Panc1 (cell line): Measurements from ENCODE around the gene EML1. TPM values are rescaled to one million over a fixed set of nuclear protein-coding genes. Genes with fewer than 3 reads are reported as not detected.

Experiments used
- ATAC-seq: fragments of 200-7000 bp; cut with Tn5 transposase; 2 replicates; pipeline ENCODE4 v1.9.1; 2020; ENCODE audit warnings: mild to moderate bottlenecking, moderate library complexity
- BruUV-seq: library from RNA; stranded (reverse); fragments of 400-500 nt; replicated peaks from 2 replicates; lab custom pipeline; 2021; lab: Mats Ljungman, UMichigan
- CTCF ChIA-PET: fragments of 300-600 bp; sonication (Branson Sonifier 250); formaldehyde crosslinking; loops from one replicate; lab custom pipeline; 2022; ENCODE audit warnings: antibody characterized with exemption; lab: Charles Lee
- POLR2A ChIA-PET: fragments of 300-600 bp; sonication (Branson Sonifier 250); formaldehyde crosslinking; loops from one replicate; lab custom pipeline; 2022; ENCODE audit warnings: antibody characterized with exemption; lab: Charles Lee
- DNase-seq: peaks from one replicate; pipeline ENCODE4 v3.0.0-alpha.2; 2010; ENCODE audit warnings: low read depth, low spot score
- H3K27ac ChIP-seq: 2 replicates; pipeline ENCODE4 v1.5.1; 2011; ENCODE audit warnings: mild to moderate bottlenecking, low read length, inconsistent platforms
- H3K27me3 ChIP-seq: fragments of 200-500 bp; sonication (Bioruptor generic); 2 replicates; pipeline ENCODE4 v1.6.0; 2014; ENCODE audit warnings: low read length, inconsistent platforms; ENCODE audit not compliant: control insufficient read depth, insufficient read depth
- H3K36me3 ChIP-seq: fragments of 200-500 bp; sonication (Bioruptor generic); 2 replicates; pipeline ENCODE4 v1.5.1; 2014; ENCODE audit warnings: inconsistent platforms, mild to moderate bottlenecking, low read length, moderate library complexity; ENCODE audit not compliant: control insufficient read depth, insufficient read depth
- H3K4me1 ChIP-seq: 2 replicates; pipeline ENCODE4 v1.5.1; 2011; ENCODE audit warnings: inconsistent platforms, mild to moderate bottlenecking, low read length, moderate library complexity; ENCODE audit not compliant: control insufficient read depth, insufficient read depth
- H3K4me3 ChIP-seq, 2 experiments: 2 replicates each; pipeline ENCODE4 v1.5.1; 2011 to 2012; ENCODE audit warnings: low read depth in 2 of 2, low read length in 2 of 2, mild to moderate bottlenecking in 2 of 2, inconsistent platforms in 1 of 2, moderate library complexity in 1 of 2
- H3K9me3 ChIP-seq: fragments of 200-500 bp; sonication (Bioruptor generic); 2 replicates; pipeline ENCODE4 v1.5.1; 2014; ENCODE audit warnings: low read depth, mild to moderate bottlenecking, inconsistent platforms, low read length, moderate library complexity; ENCODE audit not compliant: control insufficient read depth, insufficient read depth
- CTCF ChIP-seq: fragments of 450-650 bp; IDR thresholded peaks from 2 replicates; pipeline ENCODE4 v1.5.1; 2017; ENCODE audit warnings: mild to moderate bottlenecking
- POLR2AphosphoS5 ChIP-seq: IDR thresholded peaks from 2 replicates; pipeline ENCODE4 v1.6.1; 2012; ENCODE audit warnings: mild to moderate bottlenecking, low read depth, low read length, moderate library complexity
- REST ChIP-seq, 2 experiments: IDR thresholded peaks; 2 replicates each; pipeline ENCODE4 v1.6.1; 2011 to 2012; ENCODE audit warnings: low read depth in 2 of 2, control low read depth in 1 of 2, low read length in 1 of 2, mild to moderate bottlenecking in 1 of 2, moderate library complexity in 1 of 2; ENCODE audit not compliant: insufficient read depth in 1 of 2
- SIN3A ChIP-seq: IDR thresholded peaks from 2 replicates; pipeline ENCODE4 v1.6.1; 2012; ENCODE audit warnings: low read depth, mild to moderate bottlenecking, low read length, moderate library complexity, borderline replicate concordance; ENCODE audit not compliant: insufficient read depth
- TCF7L2 ChIP-seq: IDR thresholded peaks from 2 replicates; pipeline ENCODE4 v1.6.1; 2011; ENCODE audit warnings: mild to moderate bottlenecking, low read depth, low read length, inconsistent platforms
- in situ Hi-C: cut with HindIII; loops from 2 replicates; pipeline ENCODE4 v1.10.0; 2016; ENCODE audit warnings: low sequenced_read_pairs, low pct_unique_long_range_greater_than_20kb
- intact Hi-C: fragments of 100-400 bp; cut with micrococcal nuclease; formaldehyde crosslinking; loops from one replicate; pipeline ENCODE4 v1.10.0; 2022; ENCODE audit not compliant: unreplicated experiment
- total RNA-seq: library from RNA; stranded (reverse); gene quantifications from one replicate; pipeline ENCODE4 v1.2.1, GENCODE V29; 2021; ENCODE audit not compliant: unreplicated experiment

EML1 gene
- total RNA-seq, 1 experiment from 2014 or later = 35.3 TPM

- Histone ChIP-seq H3K4me1 (no peaks in the 10 kb centered on the region), H3K36me3 (no peaks in the 10 kb centered on the region), H3K27me3 (no peaks in the 10 kb centered on the region), H3K4me3 (no peak overlapping the region), H3K27ac (no peak overlapping the region), H3K9me3 (no peaks in the 10 kb centered on the region)
- POLR2A ChIA-PET = no interaction called here
- ATAC-seq (no peak), DNase-seq (no peak)
- CTCF ChIA-PET = no interaction called here
- intact Hi-C loops (no loop called here), in situ Hi-C loops (no loop called here)
- TF ChIP-seq TCF7L2 (no peak), SIN3A (no peak), CTCF (no peak), REST (IDR thresholded peaks at IDR 0.05; ENCODE audit: insufficient read depth in 1 of 2, low read depth in 2 of 2, low read length in 1 of 2) (no peak), POLR2AphosphoS5 (no peak)
- BruUV-seq = no TSS peak
Observed at GRCh38 chr14:99924379-99924778, 131.2 kb downstream of the EML1 start.

GRCh38 chr14:99925471-99925870 is 132.3 kb downstream of the EML1 start:
- ChIA-PET CTCF (interaction anchor here (0.7 kb wide), 1 partner anchor 24 kb away, joined by 3 read pairs; no protein-coding TSS in a partner anchor), POLR2A (no interaction called here)
- no TSS peak for BruUV-seq
- H3K9me3 ChIP-seq = no peaks in the 10 kb centered on the region
- TF ChIP-seq REST (IDR thresholded peaks at IDR 0.05; ENCODE audit: insufficient read depth in 1 of 2, low read depth in 2 of 2, low read length in 1 of 2) (no peak), SIN3A (no peak), TCF7L2 (no peak)
- no peaks in the 10 kb centered on the region for H3K4me1 ChIP-seq
- no peak for DNase-seq
- intact Hi-C loops (no loop called here), in situ Hi-C loops (no loop called here)
- no peak for ATAC-seq
- no peak overlapping the region for H3K27ac ChIP-seq
- no peak overlapping the region for H3K4me3 ChIP-seq
- H3K36me3 ChIP-seq = no peaks in the 10 kb centered on the region
- H3K27me3 ChIP-seq = no peaks in the 10 kb centered on the region
